ENCODE results near the gene EDN2. TPM values are rescaled to one million over a fixed set of nuclear protein-coding genes. Genes with fewer than 3 reads are reported as not detected.

The EDN2 gene
- total and polyA plus RNA-seq, 2 experiments from 2014 or later = 0.40 to 2.3 TPM

GRCh38 chr1:41523071-41523470, 38.6 kb upstream of the EDN2 start:
- no peak for DNase-seq (ENCODE audit: low spot score)
- H3K79me2 ChIP-seq = no peaks in the 10 kb centered on the region
- TF ChIP-seq EZH2phosphoT487 (IDR thresholded peaks at IDR 0.05; ENCODE audit: low read depth, severe bottlenecking, unreplicated experiment) = no peak
- TF ChIP-seq EZH2 (IDR thresholded peaks at IDR 0.05; ENCODE audit: borderline replicate concordance) = no peak
- no peak for TF ChIP-seq CTCF (IDR thresholded peaks at IDR 0.05; ENCODE audit: poor library complexity)
- no peak overlapping the region for H3K4me3 ChIP-seq
- H3K27me3 ChIP-seq = no peaks in the 10 kb centered on the region
- 84% methylated on average over 10 of the region's 10 CpGs for WGBS (ENCODE audit: low lambda C conversion rate, missing lambda C conversion rate)
- no peaks in the 10 kb centered on the region for H3K9me3 ChIP-seq (ENCODE audit: low read depth)
- H3K36me3 ChIP-seq (replicated peaks; ENCODE audit: insufficient read depth, low read depth) = no peaks in the 10 kb centered on the region
- H3K9me2 ChIP-seq (replicated peaks; ENCODE audit: insufficient read depth) = no peaks in the 10 kb centered on the region
- H3K4me2 ChIP-seq = no peak overlapping the region
- no peak overlapping the region for H3K27ac ChIP-seq
- peaks cover 2% of the 10 kb centered on the region for H3K4me1 ChIP-seq (ENCODE audit: insufficient read depth)
- H2AFZ ChIP-seq = no peak overlapping the region
- no peaks in the 10 kb centered on the region for H4K20me1 ChIP-seq (ENCODE audit: insufficient read depth, poor library complexity, severe bottlenecking)

GRCh38 chr1:41521766-41522165, 37.3 kb upstream of the EDN2 start:
- H3K9me3 ChIP-seq (ENCODE audit: low read depth) = no peaks in the 10 kb centered on the region
- no peak for DNase-seq (ENCODE audit: low spot score)
- H3K79me2 ChIP-seq = no peaks in the 10 kb centered on the region
- no peak overlapping the region for H3K4me3 ChIP-seq
- TF ChIP-seq EZH2 (IDR thresholded peaks at IDR 0.05; ENCODE audit: borderline replicate concordance) = no peak
- no peak for TF ChIP-seq CTCF (IDR thresholded peaks at IDR 0.05; ENCODE audit: poor library complexity)
- TF ChIP-seq EZH2phosphoT487 (IDR thresholded peaks at IDR 0.05; ENCODE audit: low read depth, severe bottlenecking, unreplicated experiment) = no peak
- no peaks in the 10 kb centered on the region for H3K27me3 ChIP-seq
- peaks cover 4% of the 10 kb centered on the region for H3K4me1 ChIP-seq (ENCODE audit: insufficient read depth)
- H4K20me1 ChIP-seq (ENCODE audit: insufficient read depth, poor library complexity, severe bottlenecking) = no peaks in the 10 kb centered on the region
- H3K9me2 ChIP-seq (replicated peaks; ENCODE audit: insufficient read depth) = no peaks in the 10 kb centered on the region
- H3K27ac ChIP-seq = no peak overlapping the region
- WGBS (ENCODE audit: low lambda C conversion rate, missing lambda C conversion rate) = 54% methylated on average over 11 of the region's 12 CpGs
- no peak overlapping the region for H2AFZ ChIP-seq
- no peak overlapping the region for H3K4me2 ChIP-seq
- H3K36me3 ChIP-seq (replicated peaks; ENCODE audit: insufficient read depth, low read depth) = no peaks in the 10 kb centered on the region

- Histone ChIP-seq H3K4me2 (no peak overlapping the region), H3K9me3 (ENCODE audit: low read depth) (no peaks in the 10 kb centered on the region), H3K79me2 (no peaks in the 10 kb centered on the region), H4K20me1 (ENCODE audit: insufficient read depth, poor library complexity, severe bottlenecking) (no peaks in the 10 kb centered on the region), H3K27ac (no peak overlapping the region), H3K27me3 (no peaks in the 10 kb centered on the region), H3K4me1 (ENCODE audit: insufficient read depth) (peaks cover 9% of the 10 kb centered on the region), H3K9me2 (replicated peaks; ENCODE audit: insufficient read depth) (no peaks in the 10 kb centered on the region), H2AFZ (no peak overlapping the region), H3K36me3 (replicated peaks; ENCODE audit: insufficient read depth, low read depth) (no peaks in the 10 kb centered on the region), H3K4me3 (no peak overlapping the region)
- no peak for DNase-seq (ENCODE audit: low spot score)
- 80% methylated on average over 15 of the region's 15 CpGs for WGBS (ENCODE audit: low lambda C conversion rate, missing lambda C conversion rate)
- TF ChIP-seq CTCF (IDR thresholded peaks at IDR 0.05; ENCODE audit: poor library complexity) (no peak), EZH2 (IDR thresholded peaks at IDR 0.05; ENCODE audit: borderline replicate concordance) (no peak), EZH2phosphoT487 (IDR thresholded peaks at IDR 0.05; ENCODE audit: low read depth, severe bottlenecking, unreplicated experiment) (no peak)
Measured at GRCh38 chr1:41520951-41521752, 36.7 kb upstream of the EDN2 start.
